GM19238 (cell line): Measurements from ENCODE around the gene DIP2C.

Experiments
- DNase-seq: peaks from one replicate; pipeline ENCODE4 v3.0.0; 2011; ENCODE audit warnings: low spot score; ENCODE audit not compliant: insufficient read length

The DIP2C gene

DNA sequence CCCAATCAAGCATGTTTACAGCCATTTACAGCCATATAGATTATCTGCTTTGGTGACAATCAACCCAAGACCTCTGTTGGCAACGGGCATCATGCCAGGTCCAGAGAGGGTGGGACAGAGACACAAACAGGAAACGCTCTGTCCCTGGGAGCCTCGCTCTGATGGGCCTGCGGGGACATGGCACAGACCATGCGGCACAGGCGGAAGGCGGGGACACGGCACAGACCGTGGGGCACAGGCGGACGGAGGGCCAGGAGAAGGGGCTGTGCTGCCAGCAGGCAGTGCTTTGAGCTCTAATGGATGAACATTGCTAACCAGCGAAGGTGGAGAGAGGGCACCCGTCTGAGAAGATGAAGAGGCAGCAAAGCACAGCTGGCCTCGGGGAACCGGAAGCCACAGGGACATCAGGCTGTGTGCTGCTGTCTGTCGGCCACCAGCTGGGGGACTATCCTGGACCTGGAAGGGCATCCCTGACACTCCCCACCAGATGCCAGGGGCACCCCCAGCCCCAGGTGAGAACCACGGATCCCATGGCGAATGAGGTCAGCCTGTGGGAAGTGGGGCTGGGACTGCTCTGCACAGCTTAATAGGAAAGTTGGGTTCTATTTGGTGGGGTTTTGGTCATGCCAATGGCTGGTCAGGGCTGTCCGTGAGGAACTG, 61.0 kb downstream of the DIP2C start:
- DNase-seq, result no peak

DNA sequence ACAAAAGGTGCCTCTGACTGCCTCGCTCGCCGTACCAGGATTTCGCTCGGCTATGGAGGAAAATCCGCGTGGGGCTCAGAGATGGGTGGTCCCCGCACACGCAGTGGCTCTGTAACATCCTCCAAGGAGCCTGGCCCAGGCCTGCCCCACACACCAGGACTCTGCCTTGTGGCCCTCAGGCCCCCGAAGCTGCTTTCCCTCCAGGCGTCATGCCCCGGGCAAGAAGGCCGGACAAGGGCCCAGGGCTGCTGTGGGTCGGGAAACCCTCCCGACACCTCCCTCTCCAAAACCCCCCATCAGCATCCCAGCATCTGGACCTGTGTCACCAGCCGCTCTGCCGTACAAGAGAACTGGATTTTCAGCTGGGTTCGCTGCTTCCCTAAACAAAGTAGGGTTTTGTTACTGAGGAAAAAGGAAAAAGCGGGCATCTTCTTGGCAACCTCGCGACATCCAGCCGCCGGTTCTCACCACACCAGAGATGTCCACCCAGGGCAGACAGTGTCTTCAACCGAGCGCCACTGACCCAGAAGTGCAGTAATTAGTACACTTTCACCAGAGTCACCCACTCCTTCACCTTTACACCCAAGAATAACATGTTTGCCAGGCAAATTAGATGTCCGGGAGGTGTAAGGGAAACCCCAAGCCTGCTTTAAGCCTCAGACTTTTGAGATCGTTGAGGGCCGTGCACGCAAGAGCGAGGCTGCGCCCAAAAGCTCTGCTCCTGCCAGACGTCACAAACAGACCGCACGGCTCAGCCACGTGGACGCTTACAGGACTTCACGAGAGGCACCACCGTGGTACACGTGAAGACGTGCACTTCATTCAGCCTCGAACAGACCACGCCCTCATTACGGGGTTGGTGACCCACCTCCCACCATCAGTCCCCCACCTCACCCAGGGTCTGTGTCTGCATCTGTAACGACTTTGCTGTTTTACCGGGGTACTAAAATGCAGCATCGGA, 62.2 kb downstream of the DIP2C start:
- no peak for DNase-seq

DNA sequence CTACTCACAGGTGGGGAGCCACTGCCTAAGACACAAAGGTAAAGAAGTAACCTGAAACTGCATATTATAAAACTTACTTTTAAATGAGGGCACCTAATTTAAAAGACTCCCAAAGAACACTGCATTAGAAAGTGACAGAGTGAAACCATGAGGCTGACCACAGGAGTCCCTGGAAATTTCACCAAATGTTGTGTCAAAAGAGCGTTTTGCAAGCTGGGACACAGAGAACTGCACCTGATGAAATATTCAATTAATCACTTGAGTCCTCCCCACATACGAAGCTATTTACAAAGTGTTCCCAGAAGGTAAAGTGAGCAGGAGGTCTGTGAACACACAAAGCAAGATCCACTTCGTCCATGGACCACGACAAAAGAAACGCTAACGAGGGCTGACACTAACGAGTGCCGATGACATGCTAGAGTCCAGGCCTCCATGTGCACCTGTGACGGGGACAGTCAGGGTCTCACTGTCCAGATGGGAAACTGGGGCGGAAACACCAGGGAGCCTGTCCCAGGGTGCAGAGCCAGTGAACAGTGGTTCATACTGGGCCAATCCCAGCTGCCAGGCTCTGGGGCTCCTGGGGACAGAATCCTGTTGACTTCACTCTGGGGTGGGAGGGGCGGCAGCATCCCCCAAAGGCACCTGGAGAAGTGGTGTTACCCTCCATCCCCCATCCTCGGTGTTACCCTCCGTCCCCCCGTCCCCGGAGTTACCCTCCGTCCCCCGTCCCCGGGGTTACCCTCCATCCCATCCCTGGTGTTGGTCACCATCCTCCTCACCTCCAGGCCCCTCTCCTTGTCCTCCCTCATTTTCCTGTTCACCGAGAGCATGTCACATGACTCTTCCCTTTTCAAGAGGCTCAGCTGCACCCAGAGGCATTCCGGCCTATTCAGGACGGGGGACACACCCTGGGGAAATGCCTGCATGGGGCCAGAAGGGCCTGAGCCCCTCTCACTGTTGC, 63.4 kb downstream of the DIP2C start:
- no peak for DNase-seq

DNA sequence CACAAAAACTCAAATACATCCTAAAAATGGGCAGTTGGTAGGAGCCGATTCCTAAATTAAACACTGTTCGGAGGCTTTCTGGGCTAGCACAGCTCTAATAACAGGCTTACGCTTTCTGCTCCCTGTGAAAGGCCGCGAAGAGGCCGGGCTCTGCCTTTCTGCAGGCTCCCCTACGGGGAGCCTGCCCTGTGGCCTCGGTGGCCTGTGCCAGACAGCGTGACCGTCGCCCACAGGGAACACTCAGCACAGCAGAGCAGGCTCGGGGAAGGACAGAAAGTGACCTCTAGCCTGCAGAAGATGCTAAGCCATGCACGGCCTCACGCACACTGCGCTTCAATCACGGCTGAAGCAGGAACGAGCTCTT, 64.2 kb downstream of the DIP2C start:
- DNase-seq, result no peak

DNA sequence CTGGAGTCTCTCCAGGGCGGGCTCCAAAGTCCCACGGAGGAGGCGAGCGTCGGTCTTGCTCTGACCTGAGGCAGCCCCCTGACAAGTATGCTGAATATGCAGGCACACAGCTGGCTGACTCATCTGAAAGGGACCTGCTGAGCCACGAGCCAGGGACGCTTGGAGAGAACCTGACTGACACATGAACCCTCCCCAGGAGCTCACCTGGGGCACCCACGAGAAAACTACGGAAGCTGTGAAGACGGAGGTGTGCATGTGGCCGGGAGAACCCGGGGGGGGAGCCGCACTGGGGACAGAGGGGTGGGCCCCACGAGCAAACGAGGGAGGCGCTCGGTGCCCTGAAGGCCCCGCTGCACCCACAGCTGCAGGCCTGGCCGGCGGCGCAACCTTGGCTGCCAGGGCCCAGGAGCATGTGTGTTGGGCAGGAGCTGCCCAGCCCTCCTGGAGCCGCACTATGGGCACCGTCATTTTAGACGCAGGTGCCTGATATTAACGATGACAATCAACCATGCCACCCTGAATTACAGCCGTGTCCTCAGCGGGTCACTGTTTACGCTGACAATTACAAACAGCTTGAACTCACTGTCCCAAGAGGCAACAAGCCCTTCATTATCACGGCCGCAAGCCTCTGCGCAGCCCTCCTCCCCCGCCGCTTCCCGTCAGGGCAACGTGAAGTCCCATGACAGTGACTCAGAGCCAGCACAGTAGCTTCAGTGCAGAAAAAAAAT, 64.7 kb downstream of the DIP2C start:
- no peak for DNase-seq

DNA sequence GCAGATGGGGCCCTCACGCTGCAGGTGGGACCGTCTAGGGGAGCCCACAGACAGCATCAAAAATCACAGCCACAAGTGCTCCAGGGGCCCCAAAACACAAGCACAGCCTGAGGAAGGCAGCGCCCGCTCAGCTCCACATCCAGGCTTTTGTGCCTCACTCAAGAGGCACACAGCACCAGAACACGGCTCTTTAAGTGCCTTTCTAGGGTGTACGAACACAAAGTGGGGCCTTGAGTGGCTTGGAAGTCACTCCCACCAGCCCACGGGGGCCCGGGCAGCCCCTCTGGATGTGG, 65.2 kb downstream of the DIP2C start:
- no peak for DNase-seq

DNA sequence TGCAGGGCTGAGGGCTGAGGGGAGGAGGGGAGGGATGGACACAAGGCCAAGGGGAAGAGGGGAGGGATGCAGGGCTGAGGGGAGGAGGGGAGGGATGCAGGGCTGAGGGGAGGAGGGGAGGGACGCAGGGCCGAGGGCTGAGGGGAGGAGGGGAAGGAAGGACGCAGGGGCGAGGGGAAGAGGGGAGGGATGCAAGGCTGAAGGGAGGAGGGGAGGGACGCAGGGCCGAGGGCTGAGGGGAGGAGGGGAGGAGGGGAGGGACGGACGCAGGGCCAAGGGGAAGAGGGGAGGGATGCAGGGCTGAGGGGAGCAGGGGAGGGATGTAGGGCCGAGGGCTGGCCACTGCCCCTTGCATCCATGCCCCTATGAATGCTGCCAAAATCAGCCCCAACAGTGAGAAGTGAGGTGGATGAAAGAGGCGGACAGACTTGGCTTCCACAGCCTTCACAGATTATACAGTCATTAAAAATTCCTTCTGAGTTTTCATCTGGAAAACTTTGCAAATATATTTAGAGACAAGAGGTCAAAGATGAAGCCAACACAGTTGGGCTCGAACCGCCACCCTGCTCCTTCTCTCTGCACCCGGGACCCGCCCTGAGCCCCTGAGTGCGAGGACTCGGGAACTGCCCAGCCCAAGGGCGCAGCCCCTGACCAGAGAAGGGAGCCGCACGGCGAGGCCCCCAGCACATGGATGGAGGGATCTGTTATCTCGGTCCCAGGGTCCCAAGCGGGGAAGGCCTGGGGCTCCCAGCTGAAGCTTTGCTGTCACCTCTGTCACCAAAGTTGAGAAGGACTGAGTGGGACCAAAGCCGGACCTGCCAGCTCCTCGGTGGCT, 65.8 kb downstream of the DIP2C start:
- DNase-seq, result no peak

DNA sequence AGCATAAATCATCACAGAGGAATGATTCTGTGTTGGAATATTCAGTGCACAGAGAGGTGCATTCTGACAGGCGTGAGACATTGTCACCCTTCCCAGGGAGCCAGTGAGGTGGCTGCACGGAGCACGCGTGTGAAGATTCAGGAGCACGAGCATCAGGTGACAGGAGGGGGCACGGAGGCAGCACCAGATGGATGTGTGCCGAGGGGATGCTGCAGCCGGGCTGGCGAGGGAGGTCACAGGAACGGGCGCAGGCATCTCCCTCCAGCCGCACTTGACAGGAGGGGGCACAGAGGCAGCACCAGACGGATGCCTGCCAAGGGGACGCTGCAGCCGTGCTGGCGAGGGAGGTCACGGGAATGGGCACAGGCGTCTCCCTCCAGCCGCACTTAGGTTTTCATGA, 66.5 kb downstream of the DIP2C start:
- DNase-seq, result no peak

DNA sequence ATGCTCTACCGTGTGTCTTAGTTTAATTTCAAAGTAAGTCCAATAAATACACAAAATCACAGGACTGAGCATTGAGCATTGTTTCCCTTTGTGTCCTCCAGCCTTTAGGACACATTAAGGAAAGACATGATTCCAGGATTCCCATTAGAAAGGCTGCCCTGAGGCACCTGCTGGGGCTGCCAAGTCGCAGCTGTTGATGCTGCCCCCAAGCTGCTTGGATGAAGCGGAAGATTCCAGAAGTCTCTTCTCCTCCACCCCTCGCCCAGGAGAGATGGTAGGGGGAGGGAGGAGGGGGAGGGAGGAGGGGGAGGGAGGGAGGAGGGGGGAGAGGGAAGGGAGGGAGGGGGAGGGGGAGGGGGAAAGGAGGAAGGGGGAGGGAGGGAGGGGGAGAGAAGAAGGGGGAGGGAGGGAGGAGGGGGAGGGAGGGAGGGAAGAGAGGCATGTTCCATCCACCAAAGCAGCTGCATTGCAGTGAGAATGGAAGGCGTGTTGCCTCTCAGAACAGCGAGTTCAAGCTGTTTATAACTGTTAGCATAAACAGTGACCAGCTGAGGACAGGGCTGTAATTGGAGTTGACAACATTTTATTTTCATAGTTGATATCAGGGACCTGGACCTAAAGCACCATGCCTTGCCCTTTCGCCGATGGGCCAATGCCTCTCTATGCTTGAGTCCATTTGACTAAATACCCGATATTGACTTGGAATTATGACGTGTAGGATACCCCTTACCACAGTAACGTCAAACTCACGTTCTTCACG, 67.3 kb downstream of the DIP2C start:
- DNase-seq, result no peak

DNA sequence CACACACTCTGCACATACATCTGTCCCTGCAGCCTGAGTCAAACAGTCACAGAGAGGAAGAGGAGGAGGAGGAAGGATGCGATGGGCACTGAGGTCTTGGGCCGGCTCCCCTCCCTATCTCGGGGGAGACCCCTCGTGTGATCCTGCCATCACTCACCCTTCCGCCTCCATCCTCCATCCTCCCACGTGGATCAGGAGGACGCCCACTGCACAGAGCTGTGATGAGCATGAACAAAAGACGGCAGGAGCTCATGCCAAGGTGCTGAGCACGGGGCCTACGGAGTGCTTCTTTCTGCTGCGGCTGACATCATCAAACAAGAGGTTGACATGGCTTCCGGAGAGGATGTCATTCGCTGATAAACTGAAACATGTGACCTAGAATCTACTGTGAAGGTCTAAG, 68.0 kb downstream of the DIP2C start:
- DNase-seq, result no peak

DNA sequence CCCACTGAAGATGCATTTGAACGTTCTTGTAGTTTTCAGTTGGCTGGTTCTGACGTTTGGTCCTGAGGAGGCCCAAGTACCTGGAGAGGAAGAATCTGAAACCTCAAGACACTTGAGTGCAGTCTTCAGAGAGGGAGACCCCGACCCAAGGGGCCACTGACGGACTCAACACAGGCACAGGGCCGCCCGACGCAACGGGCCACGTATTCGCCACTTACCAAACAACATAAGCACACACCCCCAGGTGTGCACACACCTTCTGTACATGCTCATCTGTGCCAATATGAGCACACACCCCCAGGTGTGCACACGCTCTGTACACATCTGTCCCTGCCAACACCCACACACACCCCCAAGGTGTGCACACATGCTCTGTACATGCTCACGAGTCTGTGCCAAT, 68.5 kb downstream of the DIP2C start:
- DNase-seq, result no peak

DNA sequence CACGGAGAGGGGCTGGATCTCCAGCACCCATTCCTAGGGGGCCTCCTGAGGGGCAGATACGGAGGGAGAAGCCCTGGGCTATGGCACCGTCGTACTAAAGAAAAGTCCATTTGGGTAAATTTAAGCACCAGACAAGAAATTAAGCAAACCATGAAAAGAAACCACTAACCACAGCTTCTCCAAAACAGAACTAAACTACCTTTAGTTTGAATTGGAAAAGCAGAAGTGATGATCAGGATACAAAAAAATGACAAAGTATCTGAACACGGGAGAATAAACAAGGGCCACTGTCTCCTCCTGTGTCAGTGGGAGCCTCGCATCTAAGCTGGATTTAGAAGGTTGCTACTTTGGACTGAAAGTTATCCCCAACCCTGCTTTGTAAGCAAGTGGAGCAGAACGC, 69.1 kb downstream of the DIP2C start:
- no peak for DNase-seq

DNA sequence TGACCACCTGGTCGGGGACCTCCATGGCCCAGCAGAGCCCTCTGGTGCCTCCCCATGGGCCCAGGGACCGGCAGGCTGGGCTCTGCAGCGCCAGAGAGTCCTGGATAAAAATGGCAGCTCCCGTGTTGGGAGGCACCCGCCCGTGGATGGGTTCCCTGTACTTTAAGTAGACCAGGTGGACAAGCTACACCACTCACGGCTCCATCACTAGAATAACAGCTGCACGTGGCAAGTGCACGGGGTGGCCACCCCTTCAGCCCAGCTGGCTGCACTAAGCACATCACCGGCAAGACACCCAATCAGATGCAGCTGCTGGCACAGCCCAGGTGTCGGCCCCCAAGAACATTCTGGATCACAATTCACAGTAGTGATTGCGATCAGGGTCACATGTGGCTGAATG, 69.8 kb downstream of the DIP2C start:
- no peak for DNase-seq

DNA sequence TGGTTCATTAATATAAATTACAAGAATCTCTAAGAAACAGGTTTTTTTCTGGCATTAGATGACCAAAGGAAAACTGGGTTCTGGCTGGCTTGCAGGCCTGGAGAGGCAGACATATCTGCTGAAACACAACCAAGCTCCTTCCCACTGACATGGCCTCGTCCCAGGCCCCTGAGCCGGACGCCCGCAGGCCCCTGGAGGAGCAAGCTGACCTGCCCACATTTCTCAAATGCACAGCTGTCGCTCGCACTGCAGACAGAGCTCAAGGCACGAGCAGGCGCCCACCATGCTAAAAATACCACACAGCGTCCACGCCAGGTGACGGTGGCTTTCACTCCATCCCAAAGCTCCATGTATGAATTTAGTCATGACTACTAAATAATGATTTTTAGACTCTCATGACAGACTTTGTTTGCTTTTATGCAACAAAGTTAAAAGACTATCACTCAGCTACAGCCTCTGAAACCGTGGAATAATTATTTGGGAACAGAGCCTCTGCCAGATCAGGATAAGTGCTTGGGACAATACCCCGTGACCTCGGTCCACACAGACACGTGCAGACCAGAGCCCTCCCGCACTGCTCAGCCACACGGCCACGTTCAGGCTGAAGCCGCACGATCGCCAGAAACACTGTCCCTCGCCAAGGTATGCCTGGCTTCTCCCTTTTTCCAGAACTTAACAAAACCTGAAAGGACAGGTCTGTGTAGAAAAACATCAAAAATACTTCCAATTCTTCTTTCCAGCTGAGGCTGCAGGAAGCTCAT, 71.1 kb downstream of the DIP2C start:
- no peak for DNase-seq

DNA sequence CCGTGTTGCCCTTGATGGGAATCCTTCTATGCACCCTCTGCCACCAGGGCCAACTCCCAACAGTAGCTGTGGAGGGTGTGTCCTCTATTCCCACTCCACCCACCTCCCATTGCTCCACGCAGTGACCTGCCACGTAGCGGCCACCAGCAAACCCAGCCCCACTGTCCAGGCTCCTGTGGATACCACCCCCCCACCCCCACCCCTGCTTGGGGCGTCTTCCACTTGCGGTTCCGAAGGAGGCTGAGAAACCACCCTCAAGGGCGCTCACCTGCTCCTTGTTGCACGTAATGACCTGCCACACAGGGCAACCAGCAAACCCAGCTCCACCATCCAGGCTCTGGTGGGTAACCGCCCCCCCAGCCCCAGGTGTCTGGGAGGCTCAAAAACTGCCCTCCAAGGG, 72.0 kb downstream of the DIP2C start:
- DNase-seq, result no peak

DNA sequence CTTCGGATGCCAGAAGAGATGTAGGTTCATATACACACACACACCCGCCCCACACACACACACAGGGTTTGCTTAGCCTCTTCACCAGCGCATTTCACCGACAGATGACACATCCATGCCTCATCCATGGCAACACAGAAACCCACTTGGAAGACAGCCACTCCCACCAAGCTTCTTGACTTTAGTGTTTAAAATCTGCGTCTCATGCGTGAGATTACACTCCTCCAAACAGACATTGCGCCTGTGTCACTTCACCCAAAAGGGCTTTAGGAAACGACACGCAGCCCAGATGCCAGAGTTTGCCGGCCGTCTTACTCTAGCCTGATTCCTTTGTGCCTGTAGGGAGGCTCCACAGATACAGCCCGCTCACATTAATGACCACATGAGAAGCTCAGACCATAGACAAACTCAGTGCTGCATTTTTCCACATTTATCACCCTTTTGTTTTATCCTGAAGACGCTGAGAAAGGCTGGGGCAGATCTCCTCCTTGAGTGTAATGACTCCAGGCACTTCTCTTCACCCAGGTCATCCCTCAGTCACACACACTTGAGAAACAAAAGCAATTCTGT, 73.8 kb downstream of the DIP2C start:
- no peak for DNase-seq

DNA sequence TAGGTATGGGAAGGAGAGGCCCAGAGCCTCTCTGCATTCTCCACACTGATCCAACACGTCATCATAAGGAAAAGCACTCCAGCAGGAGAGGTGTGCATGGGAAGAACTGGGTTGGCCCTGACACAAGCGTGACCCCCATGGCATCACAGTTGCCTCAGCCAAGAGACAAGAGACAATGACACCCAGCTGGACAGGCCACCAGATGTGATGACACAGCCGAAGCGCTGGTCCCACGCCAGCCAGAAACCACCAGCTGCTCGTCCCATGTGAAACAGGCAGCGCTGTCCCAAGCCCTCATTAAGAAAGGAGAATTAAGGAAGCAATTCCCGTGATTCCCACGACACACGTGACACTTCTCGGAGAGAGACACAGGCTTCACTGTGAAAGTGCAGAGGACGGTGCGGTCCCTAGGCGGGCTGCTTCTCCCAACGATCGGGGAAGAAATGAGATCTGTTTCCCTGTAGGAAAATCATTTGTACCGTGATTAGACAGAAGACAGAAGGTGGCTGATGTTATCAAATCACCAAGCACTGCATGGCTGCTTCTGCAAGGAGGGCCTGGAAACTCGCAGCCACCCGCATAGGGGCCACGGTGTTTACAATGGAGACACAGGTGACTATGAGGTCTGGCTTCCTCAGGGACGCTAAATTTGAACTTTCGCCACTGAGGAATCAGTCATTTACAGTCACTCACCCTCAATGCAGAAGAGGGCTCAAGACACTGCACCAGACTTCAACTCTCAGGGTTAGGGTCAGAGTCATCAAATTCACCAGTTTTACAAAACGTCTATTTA, 74.5 kb downstream of the DIP2C start:
- DNase-seq, result no peak
